Left lung (tissue), 10 donors: ENCODE data around the gene FAM240B. TPM values are rescaled to one million over a fixed set of nuclear protein-coding genes. Genes with fewer than 3 reads are reported as not detected.

Experiments
- ATAC-seq: fragments of 200-7000 bp; cut with Tn5 transposase; one replicate; pipeline ENCODE4 v1.9.1; 2020; ENCODE audit warnings: moderate library complexity
- DNase-seq, 4 donors: peaks; one replicate each; pipeline ENCODE4 v3.0.0-alpha.2; 2013 to 2020
- H3K27ac ChIP-seq, 2 donors: fragments of 200-600 bp; sonication (generic) in 1 of 2; one replicate each; pipeline versions ENCODE4 v1.5.0 to v1.8.0; 2020 to 2021
- H3K27me3 ChIP-seq, 2 donors: fragments of 200-600 bp; sonication (generic) in 1 of 2; one replicate each; pipeline versions ENCODE4 v1.5.0 to v1.8.0; 2020 to 2021
- H3K36me3 ChIP-seq, 2 donors: fragments of 200-600 bp; sonication (generic) in 1 of 2; one replicate each; pipeline versions ENCODE4 v1.5.0 to v1.8.0; 2020 to 2021
- H3K4me1 ChIP-seq, 2 donors: fragments of 200-600 bp; one replicate each; pipeline ENCODE4 v1.8.0; 2021
- H3K4me3 ChIP-seq, 2 donors: fragments of 200-600 bp; sonication (generic) in 1 of 2; one replicate each; pipeline versions ENCODE4 v1.5.0 to v1.8.0; 2020 to 2021; ENCODE audit warnings: mild to moderate bottlenecking in 1 of 2
- H3K9me3 ChIP-seq, 2 donors: fragments of 200-600 bp; sonication (generic) in 1 of 2; one replicate each; pipeline versions ENCODE4 v1.5.0 to v1.8.0; 2020 to 2021
- intact Hi-C, 2 donors: fragments of 100-400 bp; cut with DNase I; formaldehyde crosslinking; loops; one replicate each; pipeline versions ENCODE4 v1.11.2 to v1.14.2; 2022
- polyA plus RNA-seq, 6 donors: library from polyadenylated mRNA; unstranded; fragments of 120-200 nt; gene quantifications; one replicate each; pipeline ENCODE4 v1.2.1, GENCODE V29; 2013; ENCODE audit not compliant: insufficient read length in 6 of 6
- total RNA-seq, 2 donors: library from RNA; stranded (reverse); fragmentation: NEBNext Ultra II Directional; extraction: Animal tissue kit (Norgen Biotek cat#: 25700); gene quantifications; one replicate each; pipeline ENCODE4 v1.2.1, GENCODE V29; 2021
- TF ChIP-seq, protein P1 (sequence below), 2 donors: fragments of 200-600 bp; sonication (generic) in 1 of 2; IDR thresholded peaks; one replicate each; pipeline versions ENCODE4 v1.5.0 to v1.8.0; 2021; ENCODE audit warnings: antibody characterized with exemption in 2 of 2
- donor health status: DM: no; HTN: yes; CAD: no.
- donor health status: DM: no; HTN: no; CAD: no.

Gene FAM240B
- total and polyA plus RNA-seq, 8 donors, result 0.17 to 0.24 TPM; not detected in 6

DNA sequence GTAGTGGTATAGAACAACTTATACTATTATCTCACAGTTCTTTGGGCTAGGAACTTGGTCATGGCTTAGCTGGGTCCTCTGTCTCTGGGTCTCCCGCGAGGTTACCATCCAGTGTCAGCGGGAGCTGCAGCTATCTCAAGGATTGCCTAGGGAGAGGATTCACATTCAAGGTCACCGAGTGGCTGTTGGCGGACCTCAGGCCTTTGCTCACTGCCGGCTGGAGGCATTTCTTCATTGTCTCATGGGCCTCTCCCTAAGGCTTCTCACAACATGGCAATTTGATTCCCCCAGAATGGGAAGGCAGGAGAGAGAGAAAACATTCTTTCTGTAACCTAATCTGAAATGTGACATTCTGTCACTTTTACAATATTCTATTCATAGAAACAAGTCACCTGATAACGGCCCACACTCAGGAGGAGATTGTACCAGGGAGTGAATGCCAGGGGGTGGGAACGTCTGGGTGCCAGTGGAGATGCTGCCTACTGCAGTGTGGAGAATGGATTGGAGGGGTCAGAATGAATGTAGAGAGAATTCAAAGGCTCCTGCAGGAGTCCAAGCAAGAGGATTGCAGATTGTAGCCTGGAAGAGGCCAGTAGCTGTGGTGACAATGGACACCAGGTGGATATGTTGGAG lies 70.1 kb downstream of the FAM240B start:
- intact Hi-C loops, result no loop called here
- no peak for DNase-seq
- H3K9me3 ChIP-seq, result no peaks in the 10 kb centered on the region

DNA sequence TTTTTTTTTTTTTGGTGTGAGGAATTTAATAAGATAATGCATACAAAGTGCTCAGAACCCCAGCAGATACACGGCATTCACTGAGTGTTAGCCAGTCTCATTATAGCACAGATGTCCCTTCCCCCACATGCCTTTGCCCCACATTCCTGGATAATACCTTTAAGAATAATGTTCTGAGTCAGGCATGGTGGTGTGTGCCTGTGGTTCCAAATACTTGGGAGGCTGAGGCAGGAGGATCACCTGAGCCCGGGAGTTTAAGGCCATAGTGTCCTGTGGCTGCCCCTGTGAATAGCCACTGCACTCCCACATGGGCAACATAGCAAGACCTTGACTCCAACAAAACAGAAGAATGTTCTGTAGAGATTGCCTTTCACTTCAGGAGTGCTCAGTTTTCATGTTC lies 75.3 kb downstream of the FAM240B start:
- no peak for ATAC-seq
- intact Hi-C loops, result no loop called here
- no peaks in the 10 kb centered on the region for H3K4me1 ChIP-seq
- no peak for DNase-seq
- TF ChIP-seq, protein P1, sequence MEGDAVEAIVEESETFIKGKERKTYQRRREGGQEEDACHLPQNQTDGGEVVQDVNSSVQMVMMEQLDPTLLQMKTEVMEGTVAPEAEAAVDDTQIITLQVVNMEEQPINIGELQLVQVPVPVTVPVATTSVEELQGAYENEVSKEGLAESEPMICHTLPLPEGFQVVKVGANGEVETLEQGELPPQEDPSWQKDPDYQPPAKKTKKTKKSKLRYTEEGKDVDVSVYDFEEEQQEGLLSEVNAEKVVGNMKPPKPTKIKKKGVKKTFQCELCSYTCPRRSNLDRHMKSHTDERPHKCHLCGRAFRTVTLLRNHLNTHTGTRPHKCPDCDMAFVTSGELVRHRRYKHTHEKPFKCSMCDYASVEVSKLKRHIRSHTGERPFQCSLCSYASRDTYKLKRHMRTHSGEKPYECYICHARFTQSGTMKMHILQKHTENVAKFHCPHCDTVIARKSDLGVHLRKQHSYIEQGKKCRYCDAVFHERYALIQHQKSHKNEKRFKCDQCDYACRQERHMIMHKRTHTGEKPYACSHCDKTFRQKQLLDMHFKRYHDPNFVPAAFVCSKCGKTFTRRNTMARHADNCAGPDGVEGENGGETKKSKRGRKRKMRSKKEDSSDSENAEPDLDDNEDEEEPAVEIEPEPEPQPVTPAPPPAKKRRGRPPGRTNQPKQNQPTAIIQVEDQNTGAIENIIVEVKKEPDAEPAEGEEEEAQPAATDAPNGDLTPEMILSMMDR (IDR thresholded peaks at IDR 0.05), result no peak
- H3K27ac ChIP-seq, result no peak overlapping the region
- H3K27me3 ChIP-seq, result peaks cover 0 to 10% of the 10 kb centered on the region in 2 donors
- no peaks in the 10 kb centered on the region for H3K36me3 ChIP-seq
- H3K4me3 ChIP-seq, result no peak overlapping the region
- H3K9me3 ChIP-seq, result no peaks in the 10 kb centered on the region

More for the DNA sequence above, 70.1 kb downstream of the FAM240B start:
- H3K27me3 ChIP-seq, result peaks cover 0 to 9% of the 10 kb centered on the region in 2 donors
- no peaks in the 10 kb centered on the region for H3K36me3 ChIP-seq
- no peak for ATAC-seq
- no peak overlapping the region for H3K4me3 ChIP-seq
- no peak overlapping the region for H3K27ac ChIP-seq
- TF ChIP-seq, protein P1 (IDR thresholded peaks at IDR 0.05), result no peak
- H3K4me1 ChIP-seq, result no peaks in the 10 kb centered on the region

Other genes with a start within 250 kb of the FAM240B start
- gene ANKRD18A, start 99.5 kb downstream of the FAM240B start, total RNA-seq, result 1 to 10 TPM; 5.4 to 7.0 TPM
- 1 to 10 TPM; 2.2 to 4.4 (median 2.9) TPM for gene ANKRD18A, start 99.5 kb downstream of the FAM240B start, polyA plus RNA-seq